ENCODE results near the gene GEMIN7.

DNA sequence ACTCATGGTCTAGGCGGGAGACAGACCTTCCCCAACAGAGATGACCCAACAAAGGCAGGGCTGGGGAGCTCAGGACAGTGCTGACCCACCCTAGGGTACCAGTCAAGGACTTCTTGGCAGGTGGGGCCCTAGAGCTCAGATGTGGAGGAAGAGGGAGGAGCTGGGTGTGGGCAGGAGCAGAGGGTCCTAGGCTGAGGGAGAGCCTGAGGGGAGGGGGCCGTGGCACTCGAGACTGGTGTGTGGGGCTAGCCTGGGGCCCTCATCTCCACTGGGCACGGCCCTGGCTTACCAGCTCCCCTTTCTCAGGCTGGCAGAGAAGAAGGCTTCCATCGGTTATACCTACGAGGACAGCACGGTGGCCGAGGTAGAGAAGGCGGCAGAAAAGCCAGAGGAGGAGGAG lies 21.6 kb upstream of the GEMIN7 start:
- TF ChIP-seq, protein P1, sequence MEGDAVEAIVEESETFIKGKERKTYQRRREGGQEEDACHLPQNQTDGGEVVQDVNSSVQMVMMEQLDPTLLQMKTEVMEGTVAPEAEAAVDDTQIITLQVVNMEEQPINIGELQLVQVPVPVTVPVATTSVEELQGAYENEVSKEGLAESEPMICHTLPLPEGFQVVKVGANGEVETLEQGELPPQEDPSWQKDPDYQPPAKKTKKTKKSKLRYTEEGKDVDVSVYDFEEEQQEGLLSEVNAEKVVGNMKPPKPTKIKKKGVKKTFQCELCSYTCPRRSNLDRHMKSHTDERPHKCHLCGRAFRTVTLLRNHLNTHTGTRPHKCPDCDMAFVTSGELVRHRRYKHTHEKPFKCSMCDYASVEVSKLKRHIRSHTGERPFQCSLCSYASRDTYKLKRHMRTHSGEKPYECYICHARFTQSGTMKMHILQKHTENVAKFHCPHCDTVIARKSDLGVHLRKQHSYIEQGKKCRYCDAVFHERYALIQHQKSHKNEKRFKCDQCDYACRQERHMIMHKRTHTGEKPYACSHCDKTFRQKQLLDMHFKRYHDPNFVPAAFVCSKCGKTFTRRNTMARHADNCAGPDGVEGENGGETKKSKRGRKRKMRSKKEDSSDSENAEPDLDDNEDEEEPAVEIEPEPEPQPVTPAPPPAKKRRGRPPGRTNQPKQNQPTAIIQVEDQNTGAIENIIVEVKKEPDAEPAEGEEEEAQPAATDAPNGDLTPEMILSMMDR (conservative IDR thresholded peaks at IDR 0.05 in 1 of 2, IDR thresholded peaks at IDR 0.05 in 1 of 2; ENCODE audit: low read depth in 1 of 2, low read length in 2 of 2): no peak
- no peak for TF ChIP-seq EZH2 (IDR thresholded peaks at IDR 0.05; ENCODE audit: low read length, missing control alignments)
